CD14-positive monocyte (primary cell): Measurements from ENCODE around the gene OXCT2. TPM values are rescaled to one million over a fixed set of nuclear protein-coding genes. Genes with fewer than 3 reads are reported as not detected.

Source experiments
- DNase-seq, 3 donors: peaks; one replicate each; pipeline ENCODE4 v3.0.0-alpha.2; 2011 to 2022
- H2AFZ ChIP-seq: 2 replicates; pipeline ENCODE4 v1.6.0; 2012; ENCODE audit warnings: mild to moderate bottlenecking, low read depth, low read length, inconsistent platforms; ENCODE audit not compliant: insufficient read depth, poor library complexity, severe bottlenecking
- H3K27ac ChIP-seq, 2 donors: 1 replicate in 1 of 2; 2 replicates in 1 of 2; pipeline ENCODE4 v1.5.1; 2012 to 2013; ENCODE audit warnings: low read length in 2 of 2, control low read depth in 1 of 2, inconsistent platforms in 1 of 2, low read depth in 1 of 2, mild to moderate bottlenecking in 1 of 2
- H3K27me3 ChIP-seq, 2 donors: one replicate each; pipeline versions ENCODE4 v1.6.0 to v1.6.1; 2011 to 2013; ENCODE audit warnings: low read length in 2 of 2; ENCODE audit not compliant: control insufficient read depth in 2 of 2, insufficient read depth in 2 of 2
- H3K36me3 ChIP-seq, 2 donors: replicated peaks in 1 of 2; 1 replicate in 1 of 2; 2 replicates in 1 of 2; pipeline versions ENCODE4 v1.5.1 to v1.6.1; 2012 to 2013; ENCODE audit warnings: low read length in 2 of 2, control low read depth in 1 of 2, inconsistent platforms in 1 of 2, mild to moderate bottlenecking in 1 of 2; ENCODE audit not compliant: insufficient read depth in 2 of 2, control insufficient read depth in 1 of 2
- H3K4me1 ChIP-seq, 2 donors: 1 replicate in 1 of 2; 2 replicates in 1 of 2; pipeline versions ENCODE4 v1.5.1 to v1.6.1; 2012 to 2013; ENCODE audit warnings: low read length in 2 of 2, control low read depth in 1 of 2, inconsistent platforms in 1 of 2, mild to moderate bottlenecking in 1 of 2, moderate library complexity in 1 of 2; ENCODE audit not compliant: insufficient read depth in 2 of 2, control insufficient read depth in 1 of 2
- H3K4me2 ChIP-seq: replicated peaks from 2 replicates; pipeline ENCODE3; 2012; ENCODE audit warnings: low read length, moderate library complexity, mild to moderate bottlenecking; ENCODE audit not compliant: poor library complexity, severe bottlenecking; ENCODE audit errors: extremely low read depth
- H3K4me3 ChIP-seq, 3 experiments: fragments of 200-600 bp in 1 of 3; sonication (generic) in 1 of 3; replicated peaks in 1 of 3; 1 replicate in 2 of 3; 2 replicates in 1 of 3; pipeline ENCODE4 v1.5.1; 2011 to 2013; ENCODE audit warnings: low read length in 3 of 3, mild to moderate bottlenecking in 3 of 3, control low read depth in 2 of 3, low read depth in 2 of 3, inconsistent platforms in 1 of 3, moderate library complexity in 1 of 3
- H3K79me2 ChIP-seq: 2 replicates; pipeline ENCODE4 v1.6.0; 2012; ENCODE audit warnings: mild to moderate bottlenecking, control low read depth, inconsistent platforms, low read length, moderate library complexity; ENCODE audit not compliant: insufficient read depth
- H3K9ac ChIP-seq: 2 replicates; pipeline ENCODE4 v1.6.0; 2017; ENCODE audit warnings: low read length, mild to moderate bottlenecking; ENCODE audit not compliant: insufficient read depth, poor library complexity, severe bottlenecking
- H3K9me3 ChIP-seq, 2 donors: replicated peaks in 1 of 2; 1 replicate in 1 of 2; 2 replicates in 1 of 2; pipeline versions ENCODE4 v1.5.1 to v1.6.1; 2012 to 2013; ENCODE audit warnings: low read length in 2 of 2, control low read depth in 1 of 2; ENCODE audit not compliant: control insufficient read depth in 1 of 2, insufficient read depth in 1 of 2
- H4K20me1 ChIP-seq: 2 replicates; pipeline ENCODE4 v1.6.0; 2012; ENCODE audit warnings: mild to moderate bottlenecking, low read length, control low read depth, moderate library complexity; ENCODE audit not compliant: insufficient read depth
- H3K27ac Mint-ChIP-seq, 7 donors: one replicate each; pipeline ENCODE4 v1.8.0; 2020; ENCODE audit warnings: mild to moderate bottlenecking in 7 of 7, mixed read lengths in 7 of 7, moderate library complexity in 6 of 7, inconsistent platforms in 2 of 7
- H3K27me3 Mint-ChIP-seq, 3 donors: one replicate each; pipeline ENCODE4 v1.8.0; 2021 to 2022; ENCODE audit warnings: low read depth in 3 of 3, mild to moderate bottlenecking in 3 of 3, mixed read lengths in 3 of 3, moderate library complexity in 3 of 3, inconsistent platforms in 1 of 3
- H3K36me3 Mint-ChIP-seq, 2 donors: one replicate each; pipeline ENCODE4 v1.8.0; 2020; ENCODE audit warnings: mixed read lengths in 2 of 2, inconsistent platforms in 1 of 2, mild to moderate bottlenecking in 1 of 2
- H3K4me1 Mint-ChIP-seq: one replicate; pipeline ENCODE4 v1.8.0; 2020; ENCODE audit warnings: mild to moderate bottlenecking, mixed read lengths
- H3K4me3 Mint-ChIP-seq, 2 donors: one replicate each; pipeline ENCODE4 v1.8.0; 2020; ENCODE audit warnings: mild to moderate bottlenecking in 2 of 2, mixed read lengths in 2 of 2, moderate library complexity in 1 of 2
- H3K9me3 Mint-ChIP-seq, 7 donors: one replicate each; pipeline ENCODE4 v1.8.0; 2020 to 2022; ENCODE audit warnings: mixed read lengths in 7 of 7, mild to moderate bottlenecking in 6 of 7, moderate library complexity in 6 of 7, inconsistent platforms in 2 of 7
- WGBS: methylation state at CpG from one replicate; pipeline ENCODE4 v1.1.5; 2013; ENCODE audit warnings: missing lambda C conversion rate; ENCODE audit not compliant: insufficient coverage; 5-methylcytosine and 5-hydroxymethylcytosine counted together
- intact Hi-C, 2 donors: fragments of 100-400 bp; cut with micrococcal nuclease; formaldehyde crosslinking; loops; one replicate each; pipeline versions ENCODE4 v1.15.0 to v1.15.1; 2023
- polyA plus RNA-seq, 3 donors: library from polyadenylated mRNA; depleted of rRNA in 1 of 3; unstranded in 2 of 3; stranded (reverse) in 1 of 3; fragments of 300-500 nt in 2 of 3; fragments of >200 nt in 1 of 3; fragmentation: Illumina TruSeq in 2 of 3; gene quantifications; 1 replicate in 2 of 3; 2 replicates in 1 of 3; pipeline ENCODE4 v1.2.3, GENCODE V29; 2012 to 2021
- TF ChIP-seq, protein P1 (sequence below): fragments of 200-600 bp; IDR thresholded peaks from one replicate; pipeline ENCODE4 v1.8.0; 2022; ENCODE audit warnings: antibody characterized with exemption, mild to moderate bottlenecking

The OXCT2 gene
- polyA plus RNA-seq, 3 donors, result 0.16 to 1.4 (median 0.38) TPM

- Mint-ChIP-seq H3K27me3 (peaks cover 0 to 2% (median 0%) of the 10 kb centered on the region in 3 donors), H3K36me3 (peaks cover 43 to 57% of the 10 kb centered on the region in 2 donors), H3K9me3 (no peaks in the 10 kb centered on the region), H3K4me3 (no peak overlapping the region), H3K27ac (peak overlapping the region in 2 of 7 donors; percentile 37 to 59), H3K4me1 (no peaks in the 10 kb centered on the region)
- Histone ChIP-seq H3K27me3 (no peaks in the 10 kb centered on the region), H3K27ac (no peak overlapping the region), H3K4me1 (no peaks in the 10 kb centered on the region), H3K4me3 (no peak overlapping the region), H3K79me2 (no peaks in the 10 kb centered on the region), H4K20me1 (no peaks in the 10 kb centered on the region), H3K9ac (no peak overlapping the region), H3K4me2 (no peak overlapping the region), H3K36me3 (peaks cover 40 to 51% of the 10 kb centered on the region in 2 donors), H2AFZ (no peak overlapping the region), H3K9me3 (no peaks in the 10 kb centered on the region)
- intact Hi-C loops, result no loop called here
- DNase-seq, result no peak
- 89% methylated on average over 9 of the region's 9 CpGs for WGBS
- TF ChIP-seq, protein P1, sequence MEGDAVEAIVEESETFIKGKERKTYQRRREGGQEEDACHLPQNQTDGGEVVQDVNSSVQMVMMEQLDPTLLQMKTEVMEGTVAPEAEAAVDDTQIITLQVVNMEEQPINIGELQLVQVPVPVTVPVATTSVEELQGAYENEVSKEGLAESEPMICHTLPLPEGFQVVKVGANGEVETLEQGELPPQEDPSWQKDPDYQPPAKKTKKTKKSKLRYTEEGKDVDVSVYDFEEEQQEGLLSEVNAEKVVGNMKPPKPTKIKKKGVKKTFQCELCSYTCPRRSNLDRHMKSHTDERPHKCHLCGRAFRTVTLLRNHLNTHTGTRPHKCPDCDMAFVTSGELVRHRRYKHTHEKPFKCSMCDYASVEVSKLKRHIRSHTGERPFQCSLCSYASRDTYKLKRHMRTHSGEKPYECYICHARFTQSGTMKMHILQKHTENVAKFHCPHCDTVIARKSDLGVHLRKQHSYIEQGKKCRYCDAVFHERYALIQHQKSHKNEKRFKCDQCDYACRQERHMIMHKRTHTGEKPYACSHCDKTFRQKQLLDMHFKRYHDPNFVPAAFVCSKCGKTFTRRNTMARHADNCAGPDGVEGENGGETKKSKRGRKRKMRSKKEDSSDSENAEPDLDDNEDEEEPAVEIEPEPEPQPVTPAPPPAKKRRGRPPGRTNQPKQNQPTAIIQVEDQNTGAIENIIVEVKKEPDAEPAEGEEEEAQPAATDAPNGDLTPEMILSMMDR, result no peak
These were observed 10.1 kb downstream of the OXCT2 start for GRCh38 chr1:39761016-39761415.

- H4K20me1 ChIP-seq, result no peaks in the 10 kb centered on the region
- Mint-ChIP-seq H3K27ac (peak overlapping the region in 1 of 7 donors; percentile 74), H3K36me3 (peaks cover 45 to 64% of the 10 kb centered on the region in 2 donors), H3K4me3 (no peak overlapping the region), H3K27me3 (peaks cover 0 to 2% (median 0%) of the 10 kb centered on the region in 3 donors), H3K4me1 (no peaks in the 10 kb centered on the region), H3K9me3 (no peaks in the 10 kb centered on the region)
- intact Hi-C loops, result no loop called here
- no peak overlapping the region for H2AFZ ChIP-seq
- H3K4me3 ChIP-seq, result no peak overlapping the region
- no peaks in the 10 kb centered on the region for H3K4me1 ChIP-seq
- H3K79me2 ChIP-seq, result no peaks in the 10 kb centered on the region
- no peak overlapping the region for H3K4me2 ChIP-seq
- H3K9me3 ChIP-seq, result no peaks in the 10 kb centered on the region
- WGBS, result 97% methylated on average over 14 of the region's 16 CpGs
- no peak overlapping the region for H3K27ac ChIP-seq
- TF ChIP-seq, protein P1, result no peak
- H3K27me3 ChIP-seq, result no peaks in the 10 kb centered on the region
- peaks cover 47 to 58% of the 10 kb centered on the region in 2 donors for H3K36me3 ChIP-seq
- no peak for DNase-seq
- H3K9ac ChIP-seq, result no peak overlapping the region
These were observed 10.8 kb downstream of the OXCT2 start for GRCh38 chr1:39760074-39761008.
